Gastrocnemius medialis (tissue), 4 donors: ENCODE measurements around the gene GIMAP8. TPM values are rescaled to one million over a fixed set of nuclear protein-coding genes. Genes with fewer than 3 reads are reported as not detected.

ENCODE experiments used
- ATAC-seq, 2 donors: fragments of 150-250 bp; one replicate each; pipeline ENCODE4 v1.9.1; 2016
- DNase-seq, 2 donors: peaks; one replicate each; pipeline ENCODE4 v3.0.0-alpha.2; 2019
- H3K27ac ChIP-seq, 4 donors: fragments of 200-600 bp; sonication (generic); 1 replicate in 1 of 4; 2 replicates in 3 of 4; pipeline ENCODE4 v1.5.1; 2016 to 2018; ENCODE audit warnings: mild to moderate bottlenecking in 2 of 4, moderate library complexity in 1 of 4
- H3K27me3 ChIP-seq, 3 donors: fragments of 200-600 bp; sonication (generic) in 2 of 3; 1 replicate in 1 of 3; 2 replicates in 2 of 3; pipeline versions ENCODE4 v1.5.1 to v1.6.0; 2016 to 2019; ENCODE audit warnings: mild to moderate bottlenecking in 1 of 3, moderate library complexity in 1 of 3
- H3K36me3 ChIP-seq, 2 donors: fragments of 200-600 bp; sonication (generic) in 1 of 2; one replicate each; pipeline ENCODE4 v1.5.1; 2017 to 2018
- H3K4me1 ChIP-seq, 2 donors: fragments of 200-600 bp; sonication (generic) in 1 of 2; one replicate each; pipeline ENCODE4 v1.5.1; 2016 to 2017; ENCODE audit warnings: mild to moderate bottlenecking in 2 of 2
- H3K4me3 ChIP-seq, 4 donors: fragments of 200-600 bp; sonication (generic) in 3 of 4; 1 replicate in 1 of 4; 2 replicates in 3 of 4; pipeline ENCODE4 v1.5.1; 2016 to 2019; ENCODE audit warnings: mild to moderate bottlenecking in 2 of 4
- H3K9me3 ChIP-seq, 3 donors: fragments of 200-600 bp; sonication (generic) in 2 of 3; 1 replicate in 1 of 3; 2 replicates in 2 of 3; pipeline ENCODE4 v1.5.1; 2016 to 2019
- CTCF ChIP-seq, 5 experiments: fragments of 450-650 bp in 3 of 5; fragments of 200-600 bp in 2 of 5; sonication (generic) in 2 of 5; IDR thresholded peaks in 4 of 5; conservative IDR thresholded peaks in 1 of 5; 1 replicate in 4 of 5; 2 replicates in 1 of 5; pipeline ENCODE4 v1.5.1; 2016 to 2019; ENCODE audit warnings: antibody characterized with exemption in 5 of 5, mild to moderate bottlenecking in 3 of 5, moderate library complexity in 3 of 5
- POLR2A ChIP-seq, 2 donors: fragments of 450-650 bp; IDR thresholded peaks; one replicate each; pipeline ENCODE4 v1.6.1; 2017; ENCODE audit warnings: antibody characterized with exemption in 2 of 2, mild to moderate bottlenecking in 2 of 2, moderate library complexity in 2 of 2
- in situ Hi-C, 4 donors: fragments of 200-750 bp; cut with MboI; loops; one replicate each; pipeline versions ENCODE4 v1.15.0 to v1.8.0; 2017; ENCODE audit warnings: low sequenced_read_pairs in 4 of 4
- intact Hi-C: fragments of 100-400 bp; cut with DNase I; formaldehyde crosslinking; loops from one replicate; pipeline ENCODE4 v1.15.1; 2023; ENCODE audit warnings: low total_unique reads
- total RNA-seq, 4 donors: library from RNA; depleted of rRNA; stranded (reverse); fragments of >200 nt; gene quantifications; one replicate each; pipeline versions ENCODE4 v1.1.0 to v1.2.3, GENCODE V29; 2016

The GIMAP8 gene
- total RNA-seq, 4 donors from 2014 or later, result 5.4 to 10.4 (median 7.1) TPM

- DNase-seq, result no peak
- Histone ChIP-seq H3K36me3 (no peaks in the 10 kb centered on the region), H3K9me3 (no peaks in the 10 kb centered on the region), H3K27me3 (no peaks in the 10 kb centered on the region), H3K4me3 (no peak overlapping the region), H3K4me1 (peaks cover 5 to 9% of the 10 kb centered on the region in 2 donors), H3K27ac (no peak overlapping the region)
- no peak for ATAC-seq
- no peak for TF ChIP-seq POLR2A (IDR thresholded peaks at IDR 0.05)
- in situ Hi-C loops (loop anchor here in 2 of 4 donors (25.0 kb wide), 1 partner anchor 121 kb away; no protein-coding TSS in a partner anchor), intact Hi-C loops (loop anchor here (10.0 kb wide), 1 partner anchor 616 kb away; the partner anchor contains the start of genes ABCB8 and ATG9B)
These were observed 41.8 kb upstream of the GIMAP8 start for GRCh38 chr7:150408393-150409299.

DNA sequence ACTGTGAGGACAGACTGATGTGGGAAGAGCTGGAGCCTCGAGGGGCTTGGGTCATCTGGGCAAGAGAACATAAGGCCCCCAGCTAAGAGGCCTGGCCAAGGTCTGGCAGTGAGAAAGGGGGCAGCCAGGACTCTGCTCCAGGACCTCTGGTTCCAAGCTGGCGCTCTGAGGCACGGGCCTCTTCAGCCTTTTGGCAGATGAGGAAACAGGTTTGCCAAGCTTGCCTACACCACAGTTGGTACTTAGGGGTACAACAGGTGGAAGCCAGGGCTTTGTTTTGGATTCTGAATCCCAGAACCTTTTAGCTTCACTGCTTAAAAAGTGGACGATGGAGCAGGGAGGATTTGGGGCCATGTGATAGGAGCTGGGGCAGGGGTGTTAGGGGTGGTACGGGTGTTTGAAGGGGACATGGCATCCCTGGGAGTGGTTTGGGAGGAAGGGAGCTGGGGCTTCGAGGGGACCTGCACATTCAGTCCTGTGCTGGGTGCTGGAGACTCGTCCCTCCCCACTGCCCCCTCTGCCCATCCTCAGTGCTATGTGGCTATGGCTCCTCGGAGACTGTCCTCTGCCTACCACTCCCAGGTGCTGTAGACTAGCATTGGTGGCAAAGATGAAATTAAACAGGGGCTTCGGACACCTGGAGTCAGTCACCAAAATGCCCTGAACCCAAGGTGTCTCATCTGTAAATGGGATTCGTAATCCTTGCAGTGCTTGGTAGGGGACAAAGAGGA is 41.0 kb upstream of the GIMAP8 start:
- Histone ChIP-seq H3K36me3 (no peaks in the 10 kb centered on the region), H3K4me1 (peaks cover 0 to under 1% of the 10 kb centered on the region in 2 donors), H3K27me3 (no peaks in the 10 kb centered on the region), H3K27ac (no peak overlapping the region), H3K4me3 (no peak overlapping the region), H3K9me3 (no peaks in the 10 kb centered on the region)
- no peak for ATAC-seq
- in situ Hi-C loops (loop anchor here in 2 of 4 donors (25.0 kb wide), 1 partner anchor 122 kb away; no protein-coding TSS in a partner anchor), intact Hi-C loops (loop anchor here (10.0 kb wide), 1 partner anchor 615 kb away; the partner anchor contains the start of genes ABCB8 and ATG9B)
- no peak for DNase-seq
- TF ChIP-seq CTCF (IDR thresholded peaks at IDR 0.05 in 4 of 5, conservative IDR thresholded peaks at IDR 0.05 in 1 of 5), result no peak
- no peak for TF ChIP-seq POLR2A (IDR thresholded peaks at IDR 0.05)

DNA sequence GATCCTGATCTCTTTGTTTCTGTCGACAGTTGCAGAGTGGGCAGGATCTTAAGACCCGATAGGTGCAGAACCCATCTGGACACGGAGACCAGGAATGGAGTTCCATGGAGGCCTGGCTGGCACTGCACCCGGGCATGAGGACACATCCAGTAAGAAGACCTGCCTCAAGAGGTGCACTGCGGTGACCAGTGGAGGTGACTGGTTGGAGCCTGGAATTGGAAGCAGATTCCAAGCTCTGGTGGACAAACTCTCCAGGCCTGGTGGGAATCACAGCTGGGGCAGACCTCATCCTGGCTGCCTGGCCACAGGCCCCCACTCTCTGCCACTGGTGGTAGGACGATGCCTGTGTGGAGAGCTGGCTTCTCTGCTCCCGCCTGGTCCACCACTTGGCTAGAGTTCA is 40.3 kb upstream of the GIMAP8 start:
- Histone ChIP-seq H3K27me3 (no peaks in the 10 kb centered on the region), H3K36me3 (no peaks in the 10 kb centered on the region), H3K4me1 (no peaks in the 10 kb centered on the region), H3K9me3 (no peaks in the 10 kb centered on the region), H3K4me3 (no peak overlapping the region), H3K27ac (no peak overlapping the region)
- ATAC-seq (no peak), DNase-seq (no peak)
- in situ Hi-C loops (loop anchor here in 2 of 4 donors (25.0 kb wide), 1 partner anchor 123 kb away; no protein-coding TSS in a partner anchor), intact Hi-C loops (no loop called here)
- TF ChIP-seq CTCF (IDR thresholded peaks at IDR 0.05 in 4 of 5, conservative IDR thresholded peaks at IDR 0.05 in 1 of 5) (no peak), POLR2A (IDR thresholded peaks at IDR 0.05) (no peak)

DNA sequence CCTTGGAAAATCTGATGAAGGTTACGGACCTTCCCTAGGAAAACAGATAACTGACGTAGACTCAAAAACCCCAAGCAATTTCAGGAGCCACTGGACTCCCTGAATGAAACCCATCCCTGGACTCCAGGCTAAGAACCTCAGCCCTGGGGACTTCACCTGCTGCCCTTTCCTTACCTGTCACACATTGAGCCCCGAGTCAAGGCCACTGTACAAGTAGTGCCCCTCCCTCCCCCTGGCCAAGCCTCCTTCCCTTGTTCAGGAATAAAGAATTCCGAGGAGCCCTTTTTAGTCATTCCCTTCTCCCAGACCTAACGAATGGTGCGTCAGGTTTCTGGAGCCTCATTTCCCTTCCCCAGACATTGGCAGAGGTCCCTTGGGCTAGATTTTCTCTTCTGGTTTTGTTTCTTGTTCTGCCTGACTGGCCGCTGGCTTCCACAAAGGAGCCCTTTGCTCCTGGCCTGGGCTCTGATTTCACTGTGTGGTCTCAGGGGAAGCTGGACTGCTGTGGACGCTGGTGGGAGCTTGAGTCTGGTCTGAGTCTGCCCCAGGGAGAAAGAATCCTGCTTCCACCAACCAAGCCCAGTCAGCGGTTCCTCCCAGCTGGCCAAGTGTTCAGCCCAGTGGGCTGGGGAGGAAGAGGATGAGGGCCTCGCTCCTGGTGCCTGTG is 39.6 kb upstream of the GIMAP8 start:
- DNase-seq, result no peak
- in situ Hi-C loops, result loop anchor here in 2 of 4 donors (25.0 kb wide), 1 partner anchor 124 kb away; no protein-coding TSS in a partner anchor
- no peak for TF ChIP-seq CTCF (IDR thresholded peaks at IDR 0.05 in 4 of 5, conservative IDR thresholded peaks at IDR 0.05 in 1 of 5)
- no peak for TF ChIP-seq POLR2A (IDR thresholded peaks at IDR 0.05)
- H3K9me3 ChIP-seq, result no peaks in the 10 kb centered on the region
- H3K4me1 ChIP-seq, result no peaks in the 10 kb centered on the region
- intact Hi-C loops, result no loop called here
- ATAC-seq, result no peak
- H3K27me3 ChIP-seq, result no peaks in the 10 kb centered on the region
- no peaks in the 10 kb centered on the region for H3K36me3 ChIP-seq
- H3K27ac ChIP-seq, result no peak overlapping the region
- H3K4me3 ChIP-seq, result no peak overlapping the region
